Measurements from ENCODE around the gene KRT16.

Gene KRT16

GRCh38 chr17:41656249-41657023 lies 43.9 kb upstream of the KRT16 start:
- DNase-seq (ENCODE audit: extremely low read depth, low read depth) = no peak
- H3K4me3 ChIP-seq (replicated peaks; ENCODE audit: low read depth, low read length) = no peak overlapping the region
- TF ChIP-seq, protein P1, sequence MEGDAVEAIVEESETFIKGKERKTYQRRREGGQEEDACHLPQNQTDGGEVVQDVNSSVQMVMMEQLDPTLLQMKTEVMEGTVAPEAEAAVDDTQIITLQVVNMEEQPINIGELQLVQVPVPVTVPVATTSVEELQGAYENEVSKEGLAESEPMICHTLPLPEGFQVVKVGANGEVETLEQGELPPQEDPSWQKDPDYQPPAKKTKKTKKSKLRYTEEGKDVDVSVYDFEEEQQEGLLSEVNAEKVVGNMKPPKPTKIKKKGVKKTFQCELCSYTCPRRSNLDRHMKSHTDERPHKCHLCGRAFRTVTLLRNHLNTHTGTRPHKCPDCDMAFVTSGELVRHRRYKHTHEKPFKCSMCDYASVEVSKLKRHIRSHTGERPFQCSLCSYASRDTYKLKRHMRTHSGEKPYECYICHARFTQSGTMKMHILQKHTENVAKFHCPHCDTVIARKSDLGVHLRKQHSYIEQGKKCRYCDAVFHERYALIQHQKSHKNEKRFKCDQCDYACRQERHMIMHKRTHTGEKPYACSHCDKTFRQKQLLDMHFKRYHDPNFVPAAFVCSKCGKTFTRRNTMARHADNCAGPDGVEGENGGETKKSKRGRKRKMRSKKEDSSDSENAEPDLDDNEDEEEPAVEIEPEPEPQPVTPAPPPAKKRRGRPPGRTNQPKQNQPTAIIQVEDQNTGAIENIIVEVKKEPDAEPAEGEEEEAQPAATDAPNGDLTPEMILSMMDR (IDR thresholded peaks at IDR 0.05; ENCODE audit: low read depth, low read length, missing control alignments) = no peak

DNA sequence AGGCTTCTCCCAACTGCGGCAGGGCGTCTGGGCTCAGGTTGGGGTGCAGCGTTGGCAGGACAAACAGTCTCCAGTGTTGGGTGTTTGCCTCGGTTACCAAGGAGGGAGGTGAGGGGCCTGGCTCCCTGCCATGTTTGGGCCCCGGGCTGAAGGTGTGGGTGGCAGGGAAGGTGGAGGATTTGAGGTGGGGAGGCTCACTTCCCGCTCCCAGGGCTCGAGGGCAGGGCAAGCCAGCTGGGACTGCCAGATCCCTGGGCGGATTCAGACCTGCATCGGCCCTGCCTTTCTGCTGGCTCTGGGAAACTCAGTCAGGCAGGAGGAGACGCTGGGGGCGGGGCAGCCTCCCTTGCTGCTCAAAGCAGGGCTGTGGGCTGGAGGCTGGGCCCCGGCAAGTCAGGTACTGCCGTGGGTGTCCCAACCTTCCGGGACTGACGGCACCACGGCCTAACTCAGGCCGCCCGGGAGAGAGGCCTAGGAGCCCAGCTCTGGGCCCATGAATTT lies 43.1 kb upstream of the KRT16 start:
- TF ChIP-seq, protein P1 (IDR thresholded peaks at IDR 0.05; ENCODE audit: low read depth, low read length, missing control alignments) = no peak
- H3K4me3 ChIP-seq (replicated peaks; ENCODE audit: low read depth, low read length) = no peak overlapping the region
- DNase-seq (ENCODE audit: extremely low read depth, low read depth) = no peak

- H3K4me3 ChIP-seq (replicated peaks; ENCODE audit: low read depth, low read length) = no peak overlapping the region
- TF ChIP-seq, protein P1 (IDR thresholded peaks at IDR 0.05; ENCODE audit: low read depth, low read length, missing control alignments) = no peak
These were observed 42.4 kb upstream of the KRT16 start for GRCh38 chr17:41654678-41655607.

GRCh38 chr17:41653892-41654677 lies 41.5 kb upstream of the KRT16 start:
- TF ChIP-seq, protein P1 (IDR thresholded peaks at IDR 0.05; ENCODE audit: low read depth, low read length, missing control alignments) = no peak
- no peak overlapping the region for H3K4me3 ChIP-seq (replicated peaks; ENCODE audit: low read depth, low read length)
- no peak for DNase-seq (ENCODE audit: extremely low read depth, low read depth)

More at GRCh38 chr17:41654678-41655607, 42.4 kb upstream of the KRT16 start:
- DNase-seq (ENCODE audit: extremely low read depth, low read depth) = no peak

- no peak overlapping the region for H3K4me3 ChIP-seq (replicated peaks; ENCODE audit: low read depth, low read length)
- no peak for DNase-seq (ENCODE audit: extremely low read depth, low read depth)
- TF ChIP-seq, protein P1 (IDR thresholded peaks at IDR 0.05; ENCODE audit: low read depth, low read length, missing control alignments) = no peak
These were observed 40.9 kb upstream of the KRT16 start for GRCh38 chr17:41653421-41653820.

- no peak overlapping the region for H3K4me3 ChIP-seq (replicated peaks; ENCODE audit: low read depth, low read length)
- no peak for DNase-seq (ENCODE audit: extremely low read depth, low read depth)
- TF ChIP-seq, protein P1 (IDR thresholded peaks at IDR 0.05; ENCODE audit: low read depth, low read length, missing control alignments) = no peak
These were observed 39.9 kb upstream of the KRT16 start for GRCh38 chr17:41652461-41652970.
